HL-60/S4 (cell line): Measurements from ENCODE around the gene CCL23.
"Not testable (repeated sequence)": the region's sequence is repeated elsewhere in the genome, so short reads cannot be mapped to it uniquely, and the experiment has no call there.

ENCODE experiments used
- in situ Hi-C: fragments of 300-500 bp; cut with MboI; formaldehyde crosslinking; loops from 2 replicates; pipeline ENCODE4 v1.14.3; 2022; ENCODE audit warnings: low sequenced_read_pairs

The CCL23 gene

GRCh38 chr17:36017799-36018198 lies at the start of gene CCL23:
Gene CCL23, minus strand, starts transcription at chr17:36017972. Its CDS starts 75 bp downstream, at chr17:36017897.
- in situ Hi-C loops = no loop called here

DNA sequence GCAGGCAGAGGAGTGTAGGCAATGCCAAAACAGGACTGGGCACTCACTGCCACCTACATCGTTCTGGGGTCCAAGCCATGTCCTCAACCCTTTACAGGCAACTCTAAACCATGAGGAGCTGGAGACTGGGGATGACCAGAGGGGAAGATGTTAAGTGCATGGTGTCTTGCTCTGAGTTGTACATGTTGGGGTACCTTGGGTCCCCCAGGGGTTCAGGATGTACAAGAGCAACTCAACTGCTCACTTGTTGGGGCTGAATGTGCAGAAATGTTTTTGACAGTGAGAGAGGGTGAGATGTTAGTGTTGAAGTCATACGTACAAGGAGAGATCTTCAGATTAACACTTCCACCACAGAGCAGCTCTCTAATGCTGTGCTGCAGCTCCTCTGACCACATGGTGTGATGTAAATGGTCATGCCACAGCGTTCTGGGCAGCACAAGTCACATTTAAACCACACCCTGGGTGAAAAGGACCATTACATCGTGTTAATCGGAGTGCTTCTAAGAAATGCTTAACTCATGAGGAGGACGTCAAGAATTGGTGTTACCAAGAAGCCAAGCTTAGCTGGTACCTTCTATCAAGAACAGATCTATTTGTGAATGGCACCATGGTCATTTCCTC lies 48.7 kb upstream of the CCL23 start:
- in situ Hi-C loops = no loop called here

DNA sequence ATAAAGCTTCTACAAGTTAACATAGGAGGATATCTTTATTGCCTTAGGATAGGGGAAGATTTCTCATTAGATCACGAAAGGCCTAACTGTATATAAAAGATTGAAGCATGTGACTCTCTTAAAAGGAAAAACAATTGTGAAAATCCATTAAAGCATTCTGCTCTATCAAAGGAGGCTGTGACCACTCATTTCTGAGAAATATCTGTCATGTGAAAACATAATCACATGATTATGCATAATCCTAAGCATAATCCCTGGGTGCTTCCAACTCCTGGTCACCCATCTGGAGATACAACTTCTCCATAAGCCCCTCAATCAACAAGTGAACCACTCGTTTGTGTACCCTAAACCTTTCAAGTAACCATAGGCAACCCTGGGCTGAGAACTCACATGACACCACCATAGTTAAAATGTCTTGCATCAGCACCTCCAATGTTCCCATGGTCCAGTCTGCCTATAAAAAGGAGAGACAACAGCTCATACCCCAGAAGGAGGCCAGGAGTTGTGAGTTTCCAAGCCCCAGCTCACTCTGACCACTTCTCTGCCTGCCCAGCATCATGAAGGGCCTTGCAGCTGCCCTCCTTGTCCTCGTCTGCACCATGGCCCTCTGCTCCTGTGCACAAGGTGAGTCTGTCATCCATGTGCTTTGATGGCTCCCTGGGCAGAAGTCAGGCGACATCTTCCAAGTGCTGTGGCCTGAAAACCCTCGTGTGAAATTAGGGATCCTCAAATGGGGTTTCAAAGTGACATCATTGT lies 46.2 kb upstream of the CCL23 start, which contains the start of gene CCL18:
CCL18 (plus strand) TSS at position 487 of the 756 bp plus-strand sequence; CDS start at position 558, 71 bp downstream.
- in situ Hi-C loops = no loop called here

GRCh38 chr17:36060816-36061215 lies 43.0 kb upstream of the CCL23 start:
- in situ Hi-C loops = no loop called here

GRCh38 chr17:36059406-36059805 lies 41.6 kb upstream of the CCL23 start:
- in situ Hi-C loops = no loop called here

GRCh38 chr17:36057911-36058310 lies 40.1 kb upstream of the CCL23 start:
- in situ Hi-C loops = no loop called here

DNA sequence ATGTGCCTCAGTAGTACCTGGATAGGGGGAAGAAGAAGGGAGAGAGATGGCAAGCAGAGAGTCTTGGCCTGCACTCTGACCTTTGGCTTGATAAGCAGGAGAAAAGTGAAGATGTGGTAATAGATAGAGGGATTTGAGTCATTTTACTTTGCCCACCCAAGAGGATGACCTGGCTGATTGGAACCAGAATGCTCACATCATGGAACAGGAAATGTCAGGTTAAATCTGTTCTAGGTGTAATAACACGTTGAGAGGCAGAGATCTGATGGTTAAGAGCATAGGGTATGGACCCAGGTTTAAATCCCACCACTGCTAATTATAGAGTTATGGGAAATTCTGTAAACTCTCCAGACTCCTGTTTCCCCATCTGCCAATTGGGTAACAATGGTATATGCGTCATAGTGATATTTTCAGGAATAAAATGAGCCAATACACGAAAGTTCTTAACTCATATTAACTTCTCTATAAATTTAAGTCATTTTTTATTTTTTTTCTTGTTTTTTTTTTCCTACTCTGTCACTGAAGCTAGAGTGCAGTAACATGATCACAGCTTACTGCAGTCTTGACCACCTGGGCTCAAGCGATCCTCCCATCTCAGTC lies 38.2 kb upstream of the CCL23 start:
- in situ Hi-C loops = no loop called here

- in situ Hi-C loops = no loop called here
Observed at GRCh38 chr17:36055171-36055570, 37.4 kb upstream of the CCL23 start.

DNA sequence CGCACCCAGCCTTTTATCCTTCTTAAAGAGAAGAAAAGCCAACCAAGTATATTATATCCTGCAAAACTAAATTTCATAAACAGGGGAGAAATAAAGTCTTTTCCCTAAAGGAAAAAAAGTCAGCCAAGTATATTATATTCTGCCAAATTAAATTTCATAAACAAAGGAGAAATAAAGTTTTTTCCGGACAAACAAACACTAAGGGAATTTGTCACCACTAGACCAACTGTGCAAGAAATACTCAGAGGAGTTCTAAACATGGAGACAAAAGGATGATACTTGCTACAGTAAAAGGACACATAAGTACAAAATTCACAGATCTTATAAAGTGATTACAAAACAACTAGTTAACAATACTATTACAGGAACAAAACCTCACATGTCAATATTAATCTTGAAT lies 31.9 kb upstream of the CCL23 start:
- in situ Hi-C loops = no loop called here

DNA sequence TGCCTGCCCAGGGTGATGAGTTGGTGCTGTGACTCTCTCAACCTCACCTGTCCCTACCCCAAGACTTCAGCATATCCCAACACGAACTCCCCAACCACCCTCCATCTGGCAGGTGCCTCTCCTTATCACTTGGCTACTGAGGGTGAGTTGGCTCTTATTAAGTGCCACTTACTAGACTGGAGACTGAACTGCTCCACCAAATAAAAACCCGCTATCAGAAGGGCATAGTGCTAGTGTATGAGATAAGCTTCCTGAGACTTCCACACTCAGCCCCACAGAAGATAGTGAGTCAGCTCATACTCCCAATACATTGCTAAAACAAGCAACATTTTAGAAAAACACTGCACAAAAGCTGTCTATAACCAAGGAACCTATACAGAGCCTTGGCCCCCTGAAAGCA lies 30.3 kb upstream of the CCL23 start:
- in situ Hi-C loops = no loop called here

- in situ Hi-C loops = no loop called here
Observed at GRCh38 chr17:36036235-36036634, 18.5 kb upstream of the CCL23 start.

- in situ Hi-C loops = no loop called here
Observed at GRCh38 chr17:36034127-36034526, 16.4 kb upstream of the CCL23 start.

DNA sequence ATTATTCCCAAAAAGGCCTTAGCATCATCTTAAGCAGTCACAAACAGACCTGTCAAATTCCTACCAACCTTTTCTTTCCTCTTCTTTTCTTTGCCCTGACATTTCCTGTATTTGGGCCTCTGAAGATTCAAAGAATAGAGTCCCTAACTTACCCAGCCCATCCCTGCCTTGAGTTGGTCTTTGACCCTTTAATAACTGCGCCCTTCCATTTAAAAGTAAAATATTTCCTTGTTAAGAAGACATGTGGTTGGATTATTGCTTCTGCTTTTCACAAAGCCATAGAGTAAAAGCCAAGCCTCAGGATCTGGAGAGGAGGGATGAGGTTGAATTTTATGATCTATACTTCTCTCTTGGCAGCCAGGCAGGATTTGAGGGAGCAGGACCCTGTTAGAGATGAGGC lies 13.2 kb upstream of the CCL23 start:
- in situ Hi-C loops = no loop called here

GRCh38 chr17:36027761-36028160 lies 10.0 kb upstream of the CCL23 start:
- in situ Hi-C loops = no loop called here

GRCh38 chr17:36024106-36024869 lies 6.5 kb upstream of the CCL23 start:
- in situ Hi-C loops = loop anchor here (5.0 kb wide), 1 partner anchor 48 kb away; no protein-coding TSS in a partner anchor

- in situ Hi-C loops = no loop called here
Observed at GRCh38 chr17:36019423-36019822, 1.7 kb upstream of the CCL23 start.

GRCh38 chr17:36016555-36016954 lies 1.2 kb downstream of the CCL23 start:
- in situ Hi-C loops = no loop called here

DNA sequence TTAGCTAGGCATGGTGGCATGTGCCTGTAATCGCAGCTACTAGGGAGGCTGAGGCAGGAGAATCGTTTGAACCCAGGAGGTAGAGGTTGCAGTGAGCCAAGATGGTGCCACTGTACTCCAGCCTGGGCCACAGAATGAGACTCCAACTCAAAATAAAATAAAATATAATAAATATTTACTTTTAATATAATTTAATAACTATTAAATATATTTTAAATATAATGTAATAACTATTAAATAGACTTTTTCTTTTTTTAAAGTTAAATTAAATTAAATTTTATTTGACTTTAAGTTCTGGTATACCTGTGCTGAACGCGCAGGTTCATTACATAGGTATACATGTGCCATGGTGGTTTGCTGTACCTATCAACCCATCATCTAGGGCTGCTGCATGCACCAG lies 1.9 kb downstream of the CCL23 start:
- in situ Hi-C loops = not testable (repeated sequence)

- in situ Hi-C loops = no loop called here
Observed at GRCh38 chr17:36014946-36015345, 2.8 kb downstream of the CCL23 start.

- in situ Hi-C loops = no loop called here
Observed at GRCh38 chr17:36011201-36011600, 6.6 kb downstream of the CCL23 start.

DNA sequence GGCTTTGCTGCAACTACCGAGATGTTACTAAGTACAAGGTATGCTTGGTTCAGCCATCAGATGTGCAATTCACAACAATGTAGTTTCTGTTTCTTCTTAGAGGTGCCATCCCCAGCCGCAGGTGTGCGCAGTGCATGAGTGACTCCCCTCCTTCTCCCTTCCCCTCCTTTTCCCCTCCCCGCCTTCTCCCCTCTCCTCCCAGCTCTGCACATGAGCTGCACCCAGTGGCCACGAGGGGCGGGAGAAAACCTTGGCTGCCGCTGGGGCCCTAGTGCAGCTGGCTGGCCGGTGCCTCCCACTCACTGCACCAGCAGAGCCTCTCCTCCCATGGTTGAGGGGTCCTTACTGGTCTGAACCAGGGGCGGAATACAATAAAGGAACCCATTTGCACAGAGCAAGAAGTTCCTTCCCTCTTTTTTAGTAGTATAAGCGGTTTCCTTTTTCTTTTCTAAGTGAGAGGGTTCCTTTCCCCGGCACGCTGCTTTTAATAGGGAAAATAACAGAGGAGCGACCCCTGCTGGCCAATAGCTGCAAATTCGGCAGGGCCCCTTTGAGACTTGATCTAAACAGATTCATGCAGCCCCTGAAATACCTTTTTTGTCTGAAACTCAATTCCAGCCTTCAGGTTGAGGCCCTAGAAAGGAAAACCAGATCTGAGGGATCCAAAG lies 8.6 kb downstream of the CCL23 start:
- in situ Hi-C loops = no loop called here
